Esophagus squamous epithelium (tissue), 5 donors: ENCODE results near the gene PRR5. TPM values are rescaled to one million over a fixed set of nuclear protein-coding genes. Genes with fewer than 3 reads are reported as not detected.

Source experiments
- DNase-seq: peaks from one replicate; lab custom pipeline; 2025; lab: John Stamatoyannopoulos, UW
- H3K27ac ChIP-seq, 4 donors: fragments of 200-600 bp; sonication (generic); one replicate each; pipeline ENCODE4 v1.5.1; 2016 to 2019; ENCODE audit warnings: mild to moderate bottlenecking in 1 of 4
- H3K27me3 ChIP-seq, 4 donors: fragments of 200-600 bp; sonication (generic); 1 replicate in 3 of 4; 2 replicates in 1 of 4; pipeline versions ENCODE4 v1.5.1 to v1.6.0; 2017 to 2021; ENCODE audit warnings: antibody characterized with exemption in 1 of 4
- H3K36me3 ChIP-seq, 3 donors: fragments of 200-600 bp; sonication (generic); one replicate each; pipeline ENCODE4 v1.5.1; 2016 to 2019
- H3K4me1 ChIP-seq, 3 donors: fragments of 200-600 bp; sonication (generic); one replicate each; pipeline ENCODE4 v1.5.1; 2017 to 2019
- H3K4me3 ChIP-seq, 4 donors: fragments of 200-600 bp; sonication (generic); 1 replicate in 3 of 4; 2 replicates in 1 of 4; pipeline ENCODE4 v1.5.1; 2016 to 2019; ENCODE audit warnings: mild to moderate bottlenecking in 2 of 4, moderate library complexity in 1 of 4
- H3K9me3 ChIP-seq, 3 donors: fragments of 200-600 bp; sonication (generic); one replicate each; pipeline ENCODE4 v1.5.1; 2016 to 2019
- POLR2A ChIP-seq, 4 donors: fragments of 450-650 bp; IDR thresholded peaks; one replicate each; pipeline ENCODE4 v1.6.1; 2017; ENCODE audit warnings: antibody characterized with exemption in 4 of 4, mild to moderate bottlenecking in 4 of 4, moderate library complexity in 3 of 4
- WGBS, 2 donors: methylation state at CpG; one replicate each; pipeline ENCODE4 v1.1.5; 2018; 5-methylcytosine and 5-hydroxymethylcytosine counted together
- intact Hi-C: fragments of 100-400 bp; cut with DNase I; formaldehyde crosslinking; loops from one replicate; pipeline ENCODE4 v1.15.0; 2022
- total RNA-seq, 4 donors: library from RNA; depleted of rRNA; stranded (reverse); fragments of >200 nt; gene quantifications; one replicate each; pipeline ENCODE4 v1.1.0, GENCODE V29; 2016
- TF ChIP-seq, protein P1 (sequence below), 6 experiments: fragments of 450-650 bp in 4 of 6; fragments of 200-600 bp in 2 of 6; sonication (generic) in 2 of 6; IDR thresholded peaks; one replicate each; pipeline ENCODE4 v1.5.1; 2016 to 2019; ENCODE audit warnings: antibody characterized with exemption in 6 of 6, mild to moderate bottlenecking in 4 of 6, moderate library complexity in 4 of 6
- donor health status: DM: yes; HTN: yes; CAD: no.

PRR5 gene
- total RNA-seq, 4 donors from 2014 or later = 20.8 to 33.0 (median 23.4) TPM

GRCh38 chr22:44693756-44694155 lies 8.2 kb upstream of the PRR5 start:
- TF ChIP-seq POLR2A (IDR thresholded peaks at IDR 0.05) = no peak
- TF ChIP-seq, protein P1, sequence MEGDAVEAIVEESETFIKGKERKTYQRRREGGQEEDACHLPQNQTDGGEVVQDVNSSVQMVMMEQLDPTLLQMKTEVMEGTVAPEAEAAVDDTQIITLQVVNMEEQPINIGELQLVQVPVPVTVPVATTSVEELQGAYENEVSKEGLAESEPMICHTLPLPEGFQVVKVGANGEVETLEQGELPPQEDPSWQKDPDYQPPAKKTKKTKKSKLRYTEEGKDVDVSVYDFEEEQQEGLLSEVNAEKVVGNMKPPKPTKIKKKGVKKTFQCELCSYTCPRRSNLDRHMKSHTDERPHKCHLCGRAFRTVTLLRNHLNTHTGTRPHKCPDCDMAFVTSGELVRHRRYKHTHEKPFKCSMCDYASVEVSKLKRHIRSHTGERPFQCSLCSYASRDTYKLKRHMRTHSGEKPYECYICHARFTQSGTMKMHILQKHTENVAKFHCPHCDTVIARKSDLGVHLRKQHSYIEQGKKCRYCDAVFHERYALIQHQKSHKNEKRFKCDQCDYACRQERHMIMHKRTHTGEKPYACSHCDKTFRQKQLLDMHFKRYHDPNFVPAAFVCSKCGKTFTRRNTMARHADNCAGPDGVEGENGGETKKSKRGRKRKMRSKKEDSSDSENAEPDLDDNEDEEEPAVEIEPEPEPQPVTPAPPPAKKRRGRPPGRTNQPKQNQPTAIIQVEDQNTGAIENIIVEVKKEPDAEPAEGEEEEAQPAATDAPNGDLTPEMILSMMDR (IDR thresholded peaks at IDR 0.05) = no peak
- intact Hi-C loops = no loop called here
- DNase-seq = no peak
- 79 to 94% methylated on average over 4 to 8 of the region's 9 CpGs for WGBS, 2 donors
- H3K27me3 ChIP-seq = peaks cover 0 to 7% (median 0%) of the 10 kb centered on the region in 4 donors
- no peaks in the 10 kb centered on the region for H3K36me3 ChIP-seq
- H3K9me3 ChIP-seq = no peaks in the 10 kb centered on the region
- H3K27ac ChIP-seq = no peak overlapping the region
- H3K4me3 ChIP-seq = no peak overlapping the region
- peaks cover 6 to 36% (median 7%) of the 10 kb centered on the region in 3 donors for H3K4me1 ChIP-seq

DNA sequence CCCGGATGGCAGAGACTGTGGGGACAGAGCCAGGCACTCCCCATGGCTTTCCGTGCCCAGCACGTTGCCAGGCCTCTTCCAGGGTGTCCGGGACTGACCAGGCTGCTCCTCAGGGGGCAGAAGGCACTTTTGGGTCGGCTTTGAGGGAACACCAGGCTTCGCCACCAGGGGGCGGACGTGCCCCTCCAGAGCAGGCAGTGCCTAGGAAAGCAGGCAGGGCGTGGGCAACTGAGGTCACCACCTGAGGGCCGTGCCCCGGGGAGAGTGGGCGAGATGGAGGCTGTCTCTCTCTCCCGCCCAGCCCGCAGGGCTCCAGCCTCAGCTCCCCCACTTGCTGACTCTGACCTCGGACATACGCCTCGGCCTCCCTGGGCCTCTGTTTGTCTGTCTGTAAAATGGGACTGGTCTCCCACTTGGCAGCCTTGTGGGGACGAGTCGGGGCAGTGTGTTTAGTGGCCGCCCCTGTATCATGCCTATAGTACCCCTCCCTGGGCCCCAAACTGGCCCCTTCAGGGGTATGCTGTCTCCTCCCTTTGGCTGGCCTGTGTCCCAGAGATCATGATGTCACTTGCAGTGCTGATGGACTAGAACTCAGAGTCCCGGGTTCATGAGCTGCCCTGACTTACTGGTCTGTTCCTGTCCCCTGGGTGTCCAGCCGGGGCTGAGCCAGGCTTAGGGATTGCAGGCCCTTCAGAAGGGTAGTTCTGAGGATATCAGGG lies 4.4 kb upstream of the PRR5 start:
- peak overlapping the region in 3 of 4 donors; percentile 50 to 81 (median 66) for H3K27ac ChIP-seq
- no peaks in the 10 kb centered on the region for H3K36me3 ChIP-seq
- H3K4me3 ChIP-seq = no peak overlapping the region
- no peaks in the 10 kb centered on the region for H3K9me3 ChIP-seq
- peaks cover 12 to 38% (median 13%) of the 10 kb centered on the region in 3 donors for H3K4me1 ChIP-seq
- TF ChIP-seq, protein P1 (IDR thresholded peaks at IDR 0.05) = peak; percentile 88 to 95 (median 92)
- no peak for TF ChIP-seq POLR2A (IDR thresholded peaks at IDR 0.05)
- H3K27me3 ChIP-seq = peaks cover 0 to 22% (median 0%) of the 10 kb centered on the region in 4 donors
- no peak for DNase-seq
- intact Hi-C loops = loop anchor here (5.0 kb wide), 1 partner anchor 35 kb away; no protein-coding TSS in a partner anchor
- WGBS, 2 donors = 22 to 29% methylated on average over 7 to 10 of the region's 22 CpGs

DNA sequence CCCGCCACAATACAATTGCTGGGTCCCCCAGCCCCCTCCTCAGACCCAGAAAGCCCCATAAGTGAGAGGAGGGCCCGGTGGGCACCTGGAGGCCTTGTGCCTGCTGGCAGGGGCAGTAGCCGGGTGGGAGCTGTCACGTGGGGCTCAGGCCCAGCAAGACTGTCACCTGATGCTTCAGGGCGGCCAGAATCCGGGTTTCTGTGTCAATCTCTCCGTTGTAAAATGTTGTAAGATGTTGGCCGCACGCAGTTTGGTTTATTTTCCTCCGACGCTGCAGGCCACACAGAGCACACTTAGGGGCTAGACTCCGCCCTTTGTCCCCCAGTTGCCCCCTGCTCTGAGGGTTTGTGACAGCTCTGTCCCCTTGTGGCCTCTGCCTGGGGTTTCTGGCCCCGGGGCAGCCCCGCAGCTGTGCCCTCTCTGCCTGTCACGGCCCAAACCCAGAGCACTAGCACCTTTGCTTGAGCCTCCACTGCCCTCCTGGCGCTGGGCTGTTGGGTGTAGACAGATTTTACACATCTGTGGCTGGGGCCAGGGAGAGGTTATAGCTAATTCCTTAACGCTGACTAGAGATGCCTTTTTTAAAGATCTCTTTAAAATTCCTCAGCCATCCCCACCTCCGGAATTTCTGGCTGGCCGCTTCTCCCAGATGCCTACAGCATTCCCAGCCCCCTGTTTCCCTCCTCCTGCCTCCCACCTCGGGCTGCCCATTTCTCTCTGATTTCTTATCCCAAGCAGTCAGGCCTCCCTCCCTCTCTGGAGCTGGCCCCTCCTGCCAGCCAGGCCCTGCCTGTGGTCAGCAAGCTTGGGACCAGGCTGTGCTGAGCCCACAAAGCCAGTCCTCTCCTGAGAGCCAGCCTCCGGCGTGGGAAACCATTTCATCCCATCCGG lies 3.2 kb upstream of the PRR5 start:
- Histone ChIP-seq H3K4me3 (no peak overlapping the region), H3K27me3 (peaks cover 0 to 26% (median 0%) of the 10 kb centered on the region in 4 donors), H3K4me1 (peaks cover 21 to 47% (median 22%) of the 10 kb centered on the region in 3 donors), H3K36me3 (no peaks in the 10 kb centered on the region), H3K27ac (peak overlapping the region in 3 of 4 donors; percentile 50 to 81 (median 66)), H3K9me3 (no peaks in the 10 kb centered on the region)
- 65 to 70% methylated on average over 13 to 23 of the region's 23 CpGs for WGBS, 2 donors
- TF ChIP-seq, protein P1 (IDR thresholded peaks at IDR 0.05) = no peak
- TF ChIP-seq POLR2A (IDR thresholded peaks at IDR 0.05) = no peak
- DNase-seq = no peak
- intact Hi-C loops = loop anchor here (5.0 kb wide), 1 partner anchor 34 kb away; no protein-coding TSS in a partner anchor

- peaks cover 21 to 55% (median 22%) of the 10 kb centered on the region in 3 donors for H3K4me1 ChIP-seq
- TF ChIP-seq POLR2A (IDR thresholded peaks at IDR 0.05) = no peak
- TF ChIP-seq, protein P1 (IDR thresholded peaks at IDR 0.05) = no peak
- intact Hi-C loops = no loop called here
- H3K36me3 ChIP-seq = peaks cover 0 to 8% (median 0%) of the 10 kb centered on the region in 3 donors
- no peak overlapping the region for H3K4me3 ChIP-seq
- WGBS, 2 donors = 74 to 79% methylated on average over 6 of the region's 6 CpGs
- DNase-seq = no peak
- peaks cover 0 to 34% (median 0%) of the 10 kb centered on the region in 4 donors for H3K27me3 ChIP-seq
- H3K27ac ChIP-seq = no peak overlapping the region
- H3K9me3 ChIP-seq = no peaks in the 10 kb centered on the region
Observed at GRCh38 chr22:44700456-44700855, 1.5 kb upstream of the PRR5 start.
